NOMO-1 treated with dmso at 0.1 percent for 144 hours (cell line): ENCODE results near the gene ACOXL.

Experiments used
- DNase-seq: peaks from one replicate; lab custom pipeline; 2025; ENCODE audit not compliant: unreplicated experiment; lab: John Stamatoyannopoulos, UW

Gene ACOXL

DNA sequence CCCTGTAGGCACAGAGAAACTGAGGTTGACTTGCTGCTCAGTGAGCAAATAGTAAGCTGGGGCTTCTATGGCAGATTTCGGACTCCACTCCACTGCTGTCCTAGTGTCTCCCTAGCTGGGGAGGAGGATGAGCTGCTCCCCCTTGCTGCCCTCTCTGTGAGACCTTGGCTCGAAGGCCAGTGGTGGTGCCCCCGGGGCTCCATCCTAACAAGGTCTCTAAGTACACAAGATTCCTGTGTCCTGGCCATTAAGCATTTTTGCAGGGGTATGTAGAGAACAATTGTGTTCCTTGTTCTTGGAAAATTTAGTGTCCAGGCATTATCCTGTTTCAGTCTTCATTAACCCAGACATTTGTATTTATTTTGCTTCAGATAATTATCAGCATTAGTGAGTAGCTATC is 367.0 kb downstream of the ACOXL start:
- no peak for DNase-seq

DNA sequence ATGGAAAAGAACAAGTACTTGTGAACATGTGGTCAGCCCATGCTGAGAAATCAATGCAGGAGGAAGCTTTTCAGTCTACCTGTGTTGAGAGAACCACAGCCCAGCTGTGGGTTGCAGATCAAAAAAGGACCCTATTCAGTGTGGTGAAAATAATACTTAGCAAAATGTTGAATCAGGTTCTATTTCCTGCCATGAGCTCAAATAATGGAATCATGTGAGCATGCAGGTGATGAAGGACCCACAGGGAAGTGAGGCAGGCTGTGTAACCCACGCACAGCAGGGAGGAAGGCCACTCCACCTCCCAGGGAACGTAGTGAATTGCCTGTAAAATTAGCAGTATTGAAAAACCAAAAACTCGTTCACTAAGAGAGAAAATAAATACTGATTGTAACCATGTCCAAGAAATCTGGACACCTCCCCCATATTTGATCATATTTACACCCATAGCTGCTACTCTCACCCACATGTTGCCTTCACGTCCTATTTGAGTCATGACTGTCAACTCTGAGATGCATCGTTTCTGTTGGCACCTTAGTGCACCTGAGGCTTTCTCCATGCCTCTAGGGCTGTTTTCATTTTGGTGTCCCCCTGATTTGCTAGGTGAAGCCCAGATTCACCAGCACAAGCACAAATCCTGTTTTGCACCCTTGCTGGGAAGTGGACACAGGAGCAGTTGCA is 367.9 kb downstream of the ACOXL start:
- no peak for DNase-seq

DNA sequence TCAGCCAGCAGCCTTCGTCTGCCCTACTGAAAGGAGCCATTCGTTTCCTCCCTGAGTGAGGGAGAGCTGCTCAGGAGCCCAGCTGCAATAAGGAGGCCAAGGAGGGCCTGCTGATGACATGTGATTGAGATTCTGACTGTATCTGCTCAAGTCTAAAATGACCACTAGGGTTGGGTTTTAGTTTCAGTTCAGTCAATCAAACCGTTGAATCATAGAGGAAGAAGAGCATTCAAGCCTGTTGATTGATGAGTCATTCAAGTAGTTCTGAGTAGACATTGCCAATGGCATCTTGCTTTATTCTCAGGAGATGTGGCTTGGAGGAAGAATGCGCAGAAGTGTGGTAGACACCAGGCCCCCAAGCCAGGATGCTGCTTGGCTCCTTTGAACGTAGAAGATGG is 368.4 kb downstream of the ACOXL start:
- DNase-seq: peak; percentile 64

DNA sequence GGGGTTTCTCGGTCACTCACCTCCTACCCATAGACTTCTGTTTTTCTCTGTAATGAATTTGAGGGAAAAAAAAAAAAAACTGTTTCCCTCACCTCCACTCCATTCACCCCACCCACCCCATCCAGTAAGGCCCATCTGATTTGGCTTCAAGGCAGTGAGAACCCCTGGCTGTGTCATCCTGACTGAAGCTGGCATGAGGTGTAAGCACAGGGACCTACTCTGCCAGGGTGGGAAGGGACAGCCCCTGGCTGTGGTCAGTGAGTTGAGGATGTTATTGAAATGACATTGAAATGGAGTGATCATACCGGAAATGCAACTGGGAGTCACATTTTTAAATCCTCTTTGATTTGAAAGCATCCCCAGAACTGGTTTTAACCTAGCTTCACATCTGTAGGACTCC is 369.2 kb downstream of the ACOXL start:
- no peak for DNase-seq

DNA sequence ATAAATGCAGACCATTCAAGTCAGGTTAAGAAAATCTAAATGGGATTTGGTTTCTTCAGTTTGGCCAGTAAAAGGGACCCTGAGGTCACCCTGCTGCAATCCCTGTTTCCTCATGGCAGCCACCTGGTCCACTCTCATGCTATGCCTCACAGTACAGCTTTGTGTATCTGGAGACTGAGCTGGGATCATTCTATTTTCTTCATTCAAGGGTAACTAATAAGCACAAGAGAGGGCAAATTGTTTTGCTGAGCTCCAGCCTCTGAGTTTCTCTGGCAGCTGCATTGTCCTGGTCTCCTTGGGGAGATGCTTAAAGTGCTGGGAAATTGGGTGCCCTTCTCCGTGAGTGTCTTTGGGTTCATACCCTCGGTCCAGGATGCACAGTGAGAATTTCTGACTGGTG is 369.8 kb downstream of the ACOXL start:
- DNase-seq: no peak

DNA sequence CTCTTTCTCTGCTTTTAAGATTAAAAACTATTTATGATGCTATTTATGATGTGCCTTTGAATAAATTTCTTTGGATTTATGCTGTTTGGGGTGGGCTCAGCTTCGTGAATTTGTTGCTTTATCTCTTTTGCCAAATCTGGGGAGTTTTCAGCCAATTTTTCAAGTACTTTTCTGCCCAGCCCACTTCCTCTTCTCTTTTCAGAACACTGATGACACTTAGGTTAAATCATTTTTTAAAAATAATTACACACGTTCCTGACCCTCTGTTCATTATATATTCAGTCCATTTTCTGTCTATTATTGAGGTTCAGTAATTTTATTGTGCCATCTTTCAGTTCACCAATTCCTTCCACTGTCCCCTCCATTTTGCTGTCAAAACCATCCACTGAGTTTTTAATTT is 373.6 kb downstream of the ACOXL start:
- no peak for DNase-seq

DNA sequence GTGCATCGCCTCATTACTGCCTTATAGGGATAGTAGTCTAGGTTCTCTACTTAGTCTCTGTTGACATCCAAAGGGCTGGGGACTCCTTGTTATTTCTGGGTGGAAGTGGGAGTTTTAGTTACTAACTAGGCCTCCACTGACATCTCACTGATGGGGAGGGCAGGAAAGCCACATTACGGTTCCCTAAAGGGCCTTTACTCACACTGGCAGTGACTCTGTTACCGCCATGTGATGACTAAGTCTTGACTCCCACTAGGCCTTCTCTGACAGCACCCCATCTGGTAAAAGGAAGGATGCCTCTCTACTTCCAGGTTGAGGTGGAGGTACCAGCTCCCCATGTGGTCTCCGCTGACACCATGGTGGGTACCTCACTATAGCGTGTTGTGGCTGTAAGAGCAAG is 374.3 kb downstream of the ACOXL start:
- DNase-seq: no peak

DNA sequence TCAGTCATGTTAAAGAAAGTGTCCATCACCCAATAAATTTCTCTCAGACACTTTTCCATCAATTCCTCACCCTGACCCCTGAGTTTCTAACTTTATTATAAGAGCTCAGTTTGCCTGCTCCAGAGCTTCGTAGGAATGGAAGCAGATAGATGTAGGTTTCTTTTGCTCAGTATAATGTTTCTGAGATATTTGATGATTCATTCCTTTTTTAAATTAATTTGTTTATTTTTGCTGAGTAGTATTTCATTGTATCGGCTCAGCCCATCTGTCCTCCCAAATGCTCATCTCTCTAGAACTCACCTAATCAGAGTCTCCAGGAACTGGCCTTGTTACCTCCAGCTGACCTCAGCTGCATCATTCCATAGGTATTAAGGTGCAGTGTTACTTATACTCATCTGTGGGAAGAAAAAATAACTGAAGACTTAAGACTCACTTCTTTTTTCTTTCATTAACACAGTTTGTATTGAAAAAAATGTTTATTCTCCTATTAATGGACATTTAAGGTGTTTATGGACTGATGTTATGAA is 376.4 kb downstream of the ACOXL start:
- DNase-seq: no peak

DNA sequence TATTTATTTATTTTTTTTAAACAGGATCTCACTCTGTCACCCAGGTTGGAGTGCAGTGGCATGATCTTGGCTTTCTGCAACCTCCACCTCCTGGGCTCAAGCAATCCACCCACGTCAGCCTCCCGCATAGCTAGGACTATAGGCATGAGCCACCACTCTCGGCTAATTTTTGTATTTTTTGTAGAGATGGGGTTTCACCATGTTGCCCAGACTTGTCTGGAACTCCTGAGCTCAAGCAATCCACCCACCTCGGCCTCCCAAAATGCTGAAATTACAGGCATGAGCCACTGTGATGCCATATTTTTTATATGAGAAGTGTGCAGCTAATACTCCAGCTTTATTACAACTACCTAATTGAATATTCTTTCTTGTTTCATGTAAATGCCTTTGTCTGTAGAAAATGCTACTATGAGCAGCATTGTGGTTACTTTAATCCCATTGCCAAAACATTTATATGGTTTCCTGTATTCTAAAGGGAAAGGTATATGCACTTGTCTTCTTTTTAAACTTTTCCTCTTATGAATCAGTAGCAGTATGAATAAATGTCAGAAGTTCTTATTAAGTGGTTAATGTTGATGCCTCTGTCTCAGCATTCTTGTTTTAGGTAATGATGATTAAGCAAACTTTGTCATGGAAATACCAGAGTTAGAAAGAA is 378.9 kb downstream of the ACOXL start:
- no peak for DNase-seq

DNA sequence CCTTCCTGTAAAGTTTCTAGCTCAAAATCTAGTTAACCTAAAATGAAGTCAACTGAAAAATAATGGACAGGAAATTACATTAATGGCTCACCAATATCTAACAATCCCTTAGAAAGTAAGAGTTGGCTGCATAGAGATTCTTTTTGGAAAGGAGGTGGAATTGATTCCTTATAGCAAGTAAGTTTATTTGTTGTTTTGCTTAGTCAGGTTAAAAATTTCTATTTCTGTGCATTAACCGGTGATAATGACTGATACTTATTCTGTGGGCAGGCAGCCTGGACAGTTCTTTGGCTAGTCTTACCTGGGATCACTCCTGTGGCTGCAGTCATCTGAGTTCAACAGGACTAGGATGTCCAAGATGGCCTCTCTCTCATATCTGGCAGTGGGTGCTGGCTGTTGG is 381.5 kb downstream of the ACOXL start:
- DNase-seq: no peak

DNA sequence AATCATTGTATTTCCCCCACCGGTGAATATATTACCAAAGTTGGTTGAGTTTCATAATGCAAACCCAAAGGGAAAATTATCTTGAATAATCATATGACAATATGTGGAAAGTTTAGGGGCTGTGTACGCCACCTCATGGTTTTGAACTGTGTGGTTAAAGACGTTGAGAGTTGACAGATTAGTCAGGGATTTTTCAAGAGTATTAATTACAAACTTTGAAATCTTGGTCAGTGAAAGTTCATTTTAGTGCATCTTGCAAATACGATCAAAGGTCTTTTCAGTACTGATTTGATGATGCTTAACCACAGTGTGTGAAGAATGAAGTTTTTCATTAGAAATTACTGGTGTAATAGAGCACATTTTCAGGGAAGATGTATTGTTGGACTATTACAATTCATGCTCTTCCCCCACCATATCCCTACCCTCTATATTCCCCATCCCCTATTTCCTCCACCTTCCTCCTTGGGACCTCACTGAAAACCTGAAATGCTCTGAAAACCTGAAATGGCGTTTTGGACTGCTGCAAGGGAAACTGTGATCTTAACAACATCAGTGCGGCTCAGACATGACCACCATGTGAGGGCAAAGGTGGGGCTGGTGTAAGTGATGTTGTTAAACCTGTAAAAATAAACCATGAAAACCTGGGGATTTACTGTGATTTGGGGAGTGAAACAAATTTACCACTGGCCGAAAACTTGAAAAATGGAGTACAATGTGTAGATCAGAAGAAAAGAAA is 383.8 kb downstream of the ACOXL start:
- DNase-seq: peak; percentile 7

DNA sequence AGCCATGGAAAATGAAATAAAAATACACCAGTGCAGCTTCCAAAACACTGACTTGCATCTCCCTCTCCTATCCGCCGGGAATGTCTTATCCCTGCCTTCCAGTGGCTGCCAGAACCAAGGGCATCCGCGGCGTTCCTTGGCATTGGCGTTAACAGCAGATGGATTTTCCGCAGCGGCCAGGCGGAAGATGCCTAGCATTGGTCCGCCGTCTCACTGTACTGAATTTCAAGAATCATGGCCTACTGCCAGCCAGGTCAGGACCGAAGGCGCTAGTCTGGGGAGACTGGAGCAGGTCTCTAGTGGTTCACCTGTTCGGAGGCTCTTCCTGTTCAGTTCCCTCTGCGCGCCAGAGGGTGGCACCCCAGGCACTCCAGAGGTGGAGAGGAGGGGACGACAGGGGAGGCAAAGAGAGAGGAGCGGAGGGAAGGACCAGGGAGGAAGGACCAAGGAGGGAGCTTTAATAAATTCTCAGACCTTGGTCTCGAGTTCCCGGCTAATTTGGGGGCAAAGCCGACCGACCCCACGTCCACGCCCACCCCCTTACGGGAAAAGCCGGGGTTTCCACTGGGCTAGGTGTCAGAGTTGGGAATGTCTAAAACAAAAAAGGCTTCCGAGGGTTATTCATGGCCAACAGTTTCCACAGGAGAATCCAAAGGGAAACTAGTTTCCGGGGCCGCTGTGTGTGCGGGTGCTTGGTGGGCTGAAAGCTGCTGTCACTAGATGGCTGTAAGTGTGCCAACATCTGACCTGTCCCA is 384.6 kb downstream of the ACOXL start:
- DNase-seq: peak; percentile 71

DNA sequence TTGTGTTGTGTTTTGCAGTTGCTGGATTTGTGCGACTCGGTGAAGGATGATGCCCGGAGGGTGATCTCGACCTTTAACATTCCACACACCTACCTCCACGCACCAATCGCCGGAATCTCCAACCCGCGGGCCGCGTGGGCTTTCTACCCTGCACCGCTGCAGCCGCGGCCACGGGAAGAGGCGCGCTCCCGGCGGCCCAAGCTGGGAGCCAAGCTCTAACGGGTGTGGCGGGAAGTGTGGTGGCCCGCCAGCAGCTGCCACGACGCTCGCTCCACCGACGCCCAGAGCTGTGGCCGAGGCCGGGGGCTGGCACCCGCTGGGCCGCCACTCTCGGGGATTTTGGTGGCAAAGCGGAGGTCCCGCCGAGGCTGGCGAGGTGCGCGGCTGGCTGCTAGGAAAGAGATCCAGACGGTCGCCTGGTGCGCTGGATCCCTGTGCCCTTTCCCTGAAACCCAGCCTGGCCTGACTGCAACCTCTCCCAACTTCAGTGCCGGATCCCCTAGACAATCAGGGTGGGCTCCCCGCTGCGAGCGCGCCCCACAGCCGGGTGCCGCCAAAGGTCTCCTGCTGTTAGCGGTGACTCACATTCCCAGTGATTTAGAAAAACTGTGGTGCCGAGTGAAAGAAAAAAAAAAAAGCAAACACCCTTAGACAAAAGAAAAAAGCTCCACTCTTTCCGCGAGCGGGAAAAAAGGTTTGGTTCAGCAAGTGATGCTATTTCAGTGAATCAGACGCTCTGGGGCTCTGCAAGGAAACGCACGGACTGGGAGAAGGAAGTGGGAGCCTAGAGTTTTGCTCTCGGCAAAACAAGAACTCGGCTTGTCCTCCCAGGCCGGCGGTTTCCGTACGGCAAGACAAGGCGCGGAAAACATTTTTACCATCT is 385.5 kb downstream of the ACOXL start:
- DNase-seq: peak; percentile 34

DNA sequence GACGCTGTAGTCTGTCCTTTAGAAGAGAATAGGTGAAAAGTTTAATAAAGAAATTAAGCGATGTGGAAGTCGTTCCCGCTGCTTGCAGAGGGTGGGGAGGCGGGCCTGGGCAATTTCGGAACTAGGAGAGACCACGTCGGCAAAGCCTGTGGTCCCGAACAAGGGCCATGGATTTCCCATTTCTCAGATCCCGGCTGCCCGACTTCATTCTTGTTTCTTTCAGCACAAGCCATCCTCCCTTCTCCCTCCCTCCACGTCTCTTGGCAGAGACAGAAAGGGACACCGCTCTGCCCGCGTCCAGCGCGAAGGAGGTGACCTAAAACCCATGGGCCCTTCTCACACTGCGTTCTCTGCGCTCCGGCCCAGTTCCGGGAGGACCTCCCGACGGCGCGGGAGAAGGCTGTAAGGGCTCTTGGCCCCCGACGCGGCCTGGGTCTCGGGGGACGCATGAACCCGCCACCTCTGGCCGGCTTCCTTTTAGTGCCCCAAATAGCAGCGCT is 386.2 kb downstream of the ACOXL start:
- DNase-seq: no peak

DNA sequence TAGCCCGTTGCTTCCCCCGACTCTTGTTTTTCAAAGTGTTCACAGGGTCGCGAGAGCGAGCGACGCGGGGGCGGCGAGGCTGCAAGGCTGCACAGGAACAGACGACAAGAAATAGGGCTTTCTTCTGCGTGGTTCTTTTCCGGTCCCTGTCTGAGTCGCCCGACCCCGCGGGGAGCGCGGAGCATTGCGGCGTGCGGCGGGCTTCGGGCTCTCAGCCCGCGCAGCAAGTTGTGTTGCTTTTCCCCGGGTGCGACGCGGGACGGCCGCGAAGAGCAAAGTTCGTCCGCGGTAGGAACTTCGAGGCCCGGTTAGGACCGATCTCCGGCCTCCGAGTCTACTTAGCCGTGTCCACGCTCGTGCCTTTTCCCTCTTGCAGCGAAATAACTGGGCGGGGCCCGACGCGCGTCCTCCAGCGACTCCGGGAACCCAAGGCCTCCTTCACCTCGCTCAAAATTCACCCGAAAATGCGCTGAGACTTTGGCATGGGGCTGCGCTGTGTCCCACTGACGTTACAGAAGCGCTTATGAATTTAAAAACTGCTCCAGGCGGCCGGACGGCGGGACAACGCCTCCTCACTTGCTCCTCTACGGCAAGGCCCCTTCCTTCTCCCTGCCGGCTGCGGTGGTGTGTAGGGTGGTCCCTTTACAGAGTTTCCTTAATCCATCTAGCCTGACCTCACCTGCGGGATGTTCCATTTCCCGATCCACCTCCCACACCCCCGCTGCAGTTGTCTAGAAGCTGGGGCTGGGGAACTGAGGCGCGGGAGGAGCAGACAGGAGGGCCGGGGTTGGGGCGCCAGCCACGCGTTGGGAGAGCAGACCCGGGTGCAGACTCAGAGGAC is 386.8 kb downstream of the ACOXL start:
- DNase-seq: peak; percentile 9

DNA sequence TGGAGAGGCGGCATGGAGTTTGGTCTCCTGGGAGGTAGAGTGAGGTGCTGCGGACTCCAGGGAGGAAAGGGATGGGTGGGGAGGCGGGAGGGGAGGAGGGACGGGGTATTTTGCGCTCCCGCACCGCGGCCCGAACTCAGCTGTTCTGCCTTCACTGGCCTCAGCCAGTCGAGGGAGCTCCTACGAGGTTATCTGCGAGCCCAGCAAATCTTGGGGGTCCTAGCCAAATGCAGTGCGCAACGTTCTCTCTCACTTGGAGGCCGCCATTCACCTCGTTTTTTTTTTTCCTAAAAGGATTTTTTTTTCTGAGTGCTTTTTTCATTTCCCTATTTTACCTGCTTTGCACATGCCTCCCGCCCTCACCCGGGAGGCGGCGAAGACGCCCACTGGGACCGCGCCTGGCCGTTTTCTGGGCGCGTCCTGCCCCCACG is 387.5 kb downstream of the ACOXL start:
- no peak for DNase-seq

DNA sequence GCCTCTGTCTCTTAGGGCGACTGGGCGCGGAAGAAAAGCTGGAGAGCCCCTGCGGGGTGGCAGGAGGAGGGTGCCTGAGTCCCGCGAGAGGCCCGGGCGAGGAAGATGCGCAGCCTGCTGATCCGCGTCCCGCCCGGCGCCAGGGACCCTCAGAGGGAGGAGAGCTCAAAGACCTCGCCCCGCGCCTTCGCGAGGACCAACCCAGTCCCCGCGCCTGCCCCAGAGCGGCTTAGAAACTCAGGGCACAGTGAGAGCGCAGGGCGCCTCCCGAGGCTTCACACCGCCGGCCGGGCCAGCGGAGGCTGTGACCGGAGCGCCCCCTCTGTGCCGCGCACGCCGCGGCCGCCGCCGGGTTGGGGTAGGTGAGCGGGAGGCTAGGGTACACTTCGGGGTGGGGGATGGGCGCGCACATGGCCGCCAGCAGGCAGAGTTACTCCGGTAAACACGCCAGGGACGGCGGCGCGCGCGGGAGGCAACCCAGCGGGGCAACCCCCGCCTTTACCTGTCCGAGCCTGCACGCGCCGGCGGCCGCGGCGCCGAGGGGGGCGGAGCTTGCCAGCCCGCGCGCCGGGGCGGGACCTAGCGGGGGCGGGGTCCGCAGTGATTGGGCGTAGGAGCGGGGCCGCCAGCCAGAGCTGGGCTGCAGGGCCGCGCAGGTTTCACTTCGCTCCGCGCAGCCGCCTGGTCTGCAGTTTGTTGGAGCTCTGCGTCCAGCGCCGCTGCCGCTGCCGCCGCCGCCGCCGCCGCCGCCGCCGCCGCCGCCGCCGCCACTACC is 388.1 kb downstream of the ACOXL start, which contains the start of gene BCL2L11:
Gene BCL2L11 (plus strand): TSS at position 662 of the 775 bp plus-strand sequence. CDS start 2,832 bp downstream, outside the sequence.
- DNase-seq: peak; percentile 87
